Fibroblast of villous mesenchyme (primary cell): ENCODE measurements around the gene FRMD6. TPM values are rescaled to one million over a fixed set of nuclear protein-coding genes. Genes with fewer than 3 reads are reported as not detected.
"Not testable (repeated sequence)": the region's sequence is repeated elsewhere in the genome, so short reads cannot be mapped to it uniquely, and the experiment has no call there.

Experiments
- DNase-seq: peaks from one replicate; pipeline ENCODE4 v3.0.0-alpha.2; 2010; ENCODE audit warnings: low read depth
- H3K4me3 ChIP-seq: 2 replicates; pipeline ENCODE4 v1.5.1; 2011; ENCODE audit warnings: low read depth, mild to moderate bottlenecking, low read length
- CTCF ChIP-seq: IDR thresholded peaks from 2 replicates; pipeline ENCODE4 v1.5.1; 2012; ENCODE audit warnings: low read depth, mild to moderate bottlenecking, low read length; ENCODE audit not compliant: insufficient read depth
- total RNA-seq: library from RNA; depleted of rRNA; stranded (reverse); fragments of >200 nt; gene quantifications from 2 replicates; pipeline ENCODE4 v1.2.3, GENCODE V29; 2012

Gene FRMD6
- total RNA-seq, 1 donor = 524 TPM

- no peak for TF ChIP-seq CTCF
- DNase-seq = no peak
Observed at GRCh38 chr14:51735851-51736250, 84.1 kb downstream of the FRMD6 start.

GRCh38 chr14:51738754-51739153, 87.0 kb downstream of the FRMD6 start:
- no peak overlapping the region for H3K4me3 ChIP-seq
- no peak for DNase-seq
- TF ChIP-seq CTCF = no peak

More at GRCh38 chr14:51735851-51736250, 84.1 kb downstream of the FRMD6 start:
- H3K4me3 ChIP-seq = no peak overlapping the region

- no peak overlapping the region for H3K4me3 ChIP-seq
- no peak for DNase-seq
- TF ChIP-seq CTCF = no peak
Observed at GRCh38 chr14:51743588-51744000, 91.9 kb downstream of the FRMD6 start.

- no peak for TF ChIP-seq CTCF
Observed at GRCh38 chr14:51744372-51745130, 92.8 kb downstream of the FRMD6 start.

GRCh38 chr14:51746823-51747222, 95.1 kb downstream of the FRMD6 start:
- H3K4me3 ChIP-seq, DNase-seq: not testable (repeated sequence)

More at GRCh38 chr14:51744372-51745130, 92.8 kb downstream of the FRMD6 start:
- no peak overlapping the region for H3K4me3 ChIP-seq
- no peak for DNase-seq

- no peak overlapping the region for H3K4me3 ChIP-seq
- TF ChIP-seq CTCF = no peak
- DNase-seq = no peak
Observed at GRCh38 chr14:51750542-51750941, 98.8 kb downstream of the FRMD6 start.

- not testable (repeated sequence) for H3K4me3 ChIP-seq, DNase-seq
Observed at GRCh38 chr14:51751611-51752345, 100.1 kb downstream of the FRMD6 start.

GRCh38 chr14:51757756-51758155, 106.0 kb downstream of the FRMD6 start:
- not testable (repeated sequence) for H3K4me3 ChIP-seq, DNase-seq
